Smooth muscle cell (in vitro differentiated cells): Measurements from ENCODE around the gene LPXN. TPM values are rescaled to one million over a fixed set of nuclear protein-coding genes. Genes with fewer than 3 reads are reported as not detected.

ENCODE experiments used
- DNase-seq: peaks from one replicate; lab custom pipeline; 2025; ENCODE audit not compliant: unreplicated experiment; lab: John Stamatoyannopoulos, UW
- H2AFZ ChIP-seq: fragments of 200-600 bp; sonication (generic); 2 replicates; pipeline ENCODE4 v1.6.0; 2016; ENCODE audit warnings: antibody characterized with exemption, low read depth, mild to moderate bottlenecking
- H3F3A ChIP-seq: fragments of 200-600 bp; sonication (generic); 2 replicates; pipeline ENCODE4 v1.6.0; 2017; ENCODE audit warnings: antibody characterized with exemption, low read depth
- H3K27ac ChIP-seq: fragments of 200-600 bp; sonication (generic); 2 replicates; pipeline ENCODE4 v1.5.1; 2016; ENCODE audit warnings: low read depth, mild to moderate bottlenecking
- H3K27me3 ChIP-seq: fragments of 200-600 bp; sonication (generic); 2 replicates; pipeline ENCODE4 v1.6.1; 2016; ENCODE audit warnings: low read depth, mild to moderate bottlenecking
- H3K36me3 ChIP-seq: fragments of 200-600 bp; sonication (generic); 2 replicates; pipeline ENCODE4 v1.5.1; 2016; ENCODE audit warnings: low read depth
- H3K4me1 ChIP-seq: fragments of 200-600 bp; sonication (generic); 2 replicates; pipeline ENCODE4 v1.5.1; 2016; ENCODE audit warnings: low read depth
- H3K4me2 ChIP-seq: fragments of 200-600 bp; sonication (generic); 2 replicates; pipeline ENCODE4 v1.6.0; 2016; ENCODE audit warnings: mild to moderate bottlenecking
- H3K4me3 ChIP-seq: fragments of 200-600 bp; sonication (generic); 2 replicates; pipeline ENCODE4 v1.5.1; 2016; ENCODE audit warnings: mild to moderate bottlenecking
- H3K79me2 ChIP-seq: fragments of 200-600 bp; sonication (generic); 2 replicates; pipeline ENCODE4 v1.6.0; 2016; ENCODE audit warnings: low read depth, mild to moderate bottlenecking
- H3K9ac ChIP-seq: fragments of 200-600 bp; sonication (generic); 2 replicates; pipeline ENCODE4 v1.6.0; 2016; ENCODE audit warnings: low read depth
- H3K9me3 ChIP-seq: fragments of 200-600 bp; sonication (generic); replicated peaks from 2 replicates; pipeline ENCODE4 v1.5.1; 2016; ENCODE audit warnings: low read depth
- H4K20me1 ChIP-seq: fragments of 200-600 bp; sonication (generic); 2 replicates; pipeline ENCODE4 v1.6.0; 2016; ENCODE audit warnings: low read depth
- whole genome bisulfite sequencing: methylation state at CpG from one replicate; pipeline ENCODE4 v1.1.7; 2016; ENCODE audit warnings: low lambda C conversion rate; 5-methylcytosine and 5-hydroxymethylcytosine counted together
- polyA plus RNA-seq: library from polyadenylated mRNA; unstranded; fragments of >200 nt; fragmentation: Nextera tagmentation; extraction: Ambion mirVana; gene quantifications from 2 replicates; pipeline ENCODE4 v1.2.1, GENCODE V29; 2016
- total RNA-seq: library from RNA; depleted of rRNA; stranded (reverse); fragments of >200 nt; gene quantifications from 2 replicates; pipeline ENCODE4 v1.2.3, GENCODE V29; 2014
- TF ChIP-seq, protein P1 (sequence below): fragments of 200-600 bp; sonication (generic); IDR thresholded peaks from 2 replicates; pipeline ENCODE4 v1.5.1; 2017; ENCODE audit warnings: borderline replicate concordance, mild to moderate bottlenecking, antibody characterized with exemption; ENCODE audit not compliant: insufficient read depth, poor library complexity, severe bottlenecking

The LPXN gene
- total and polyA plus RNA-seq, 2 experiments from 2014 or later = 1.9 to 2.7 TPM

DNA sequence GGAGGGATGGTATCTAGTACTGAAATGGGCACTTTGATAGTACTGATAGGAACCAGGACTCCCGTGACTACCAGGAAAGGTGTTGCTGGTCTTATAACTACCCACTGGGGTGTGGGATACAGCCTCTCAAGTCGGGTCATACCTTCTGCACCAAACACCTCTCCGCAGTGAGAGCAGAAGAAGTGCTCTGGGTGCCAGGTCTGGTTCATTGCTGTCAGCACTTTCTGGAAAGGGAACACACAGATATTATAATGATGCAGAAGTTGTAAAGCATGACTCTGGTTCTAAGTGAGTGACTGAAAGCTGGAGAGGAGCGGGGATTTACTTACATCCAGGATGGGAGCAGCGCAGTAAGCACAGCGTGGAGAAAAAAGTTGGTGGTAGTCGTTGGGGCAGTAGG, 26.0 kb downstream of the LPXN start:
- Histone ChIP-seq H3K4me3 (no peak overlapping the region), H3K4me1 (no peaks in the 10 kb centered on the region), H4K20me1 (no peaks in the 10 kb centered on the region), H3K9me3 (no peaks in the 10 kb centered on the region), H3K27me3 (no peaks in the 10 kb centered on the region), H3K27ac (no peak overlapping the region), H3K79me2 (no peaks in the 10 kb centered on the region), H3K4me2 (no peak overlapping the region), H2AFZ (no peak overlapping the region), H3K9ac (no peak overlapping the region), H3F3A (no peaks in the 10 kb centered on the region), H3K36me3 (peaks cover 6% of the 10 kb centered on the region)
- DNase-seq = no peak
- 97% methylated on average over 7 of the region's 7 CpGs for WGBS
- TF ChIP-seq, protein P1, sequence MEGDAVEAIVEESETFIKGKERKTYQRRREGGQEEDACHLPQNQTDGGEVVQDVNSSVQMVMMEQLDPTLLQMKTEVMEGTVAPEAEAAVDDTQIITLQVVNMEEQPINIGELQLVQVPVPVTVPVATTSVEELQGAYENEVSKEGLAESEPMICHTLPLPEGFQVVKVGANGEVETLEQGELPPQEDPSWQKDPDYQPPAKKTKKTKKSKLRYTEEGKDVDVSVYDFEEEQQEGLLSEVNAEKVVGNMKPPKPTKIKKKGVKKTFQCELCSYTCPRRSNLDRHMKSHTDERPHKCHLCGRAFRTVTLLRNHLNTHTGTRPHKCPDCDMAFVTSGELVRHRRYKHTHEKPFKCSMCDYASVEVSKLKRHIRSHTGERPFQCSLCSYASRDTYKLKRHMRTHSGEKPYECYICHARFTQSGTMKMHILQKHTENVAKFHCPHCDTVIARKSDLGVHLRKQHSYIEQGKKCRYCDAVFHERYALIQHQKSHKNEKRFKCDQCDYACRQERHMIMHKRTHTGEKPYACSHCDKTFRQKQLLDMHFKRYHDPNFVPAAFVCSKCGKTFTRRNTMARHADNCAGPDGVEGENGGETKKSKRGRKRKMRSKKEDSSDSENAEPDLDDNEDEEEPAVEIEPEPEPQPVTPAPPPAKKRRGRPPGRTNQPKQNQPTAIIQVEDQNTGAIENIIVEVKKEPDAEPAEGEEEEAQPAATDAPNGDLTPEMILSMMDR = no peak

- Histone ChIP-seq H3K4me3 (no peak overlapping the region), H3K4me1 (no peaks in the 10 kb centered on the region), H4K20me1 (no peaks in the 10 kb centered on the region), H3K9ac (no peak overlapping the region), H2AFZ (no peak overlapping the region), H3K27ac (no peak overlapping the region), H3K79me2 (no peaks in the 10 kb centered on the region), H3F3A (no peaks in the 10 kb centered on the region), H3K9me3 (no peaks in the 10 kb centered on the region), H3K36me3 (peaks cover 6% of the 10 kb centered on the region), H3K4me2 (no peak overlapping the region), H3K27me3 (no peaks in the 10 kb centered on the region)
- 93% methylated on average over 1 of the region's 1 CpG for WGBS
- no peak for DNase-seq
- TF ChIP-seq, protein P1 = no peak
Observed at GRCh38 chr11:58546841-58547240, 28.8 kb downstream of the LPXN start.

DNA sequence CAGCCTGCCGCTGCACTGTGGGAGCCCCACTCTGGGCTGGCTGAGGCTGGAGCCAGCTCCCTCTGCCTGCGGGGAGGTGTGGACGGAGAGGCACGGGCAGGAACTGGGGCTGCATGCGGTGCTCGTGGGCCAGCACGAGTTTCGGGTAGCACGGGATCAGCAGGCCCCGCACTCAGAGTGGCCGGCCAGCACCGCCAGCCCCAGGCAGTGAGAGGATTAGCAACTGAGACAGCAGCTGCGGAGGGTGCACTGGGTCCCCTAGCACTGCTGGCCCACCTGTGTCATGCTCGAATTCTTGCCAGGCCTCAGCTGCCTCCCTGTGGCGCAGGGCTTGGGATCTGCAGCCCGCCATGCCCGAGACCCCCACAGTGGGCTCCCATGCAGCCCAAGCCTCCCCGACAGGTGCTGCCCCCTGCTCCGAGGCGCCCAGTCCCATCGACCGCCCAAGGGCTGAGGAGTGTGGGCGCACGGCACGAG, 43.8 kb downstream of the LPXN start:
- Histone ChIP-seq H2AFZ (no peak overlapping the region), H3K36me3 (no peaks in the 10 kb centered on the region), H4K20me1 (no peaks in the 10 kb centered on the region), H3K9ac (no peak overlapping the region), H3K4me2 (no peak overlapping the region), H3K4me1 (no peaks in the 10 kb centered on the region), H3K27me3 (no peaks in the 10 kb centered on the region), H3K4me3 (no peak overlapping the region), H3K79me2 (no peaks in the 10 kb centered on the region), H3K9me3 (no peaks in the 10 kb centered on the region), H3K27ac (no peak overlapping the region), H3F3A (no peaks in the 10 kb centered on the region)
- TF ChIP-seq, protein P1 = no peak
- no peak for DNase-seq
- 95% methylated on average over 25 of the region's 25 CpGs for WGBS

GRCh38 chr11:58530236-58530635, 45.4 kb downstream of the LPXN start:
- no peak for DNase-seq
- no peak overlapping the region for H3K4me3 ChIP-seq
- no peak overlapping the region for H2AFZ ChIP-seq
- no peaks in the 10 kb centered on the region for H3F3A ChIP-seq
- no peaks in the 10 kb centered on the region for H4K20me1 ChIP-seq
- no peaks in the 10 kb centered on the region for H3K4me1 ChIP-seq
- no peaks in the 10 kb centered on the region for H3K36me3 ChIP-seq
- no peak overlapping the region for H3K9ac ChIP-seq
- no peak overlapping the region for H3K4me2 ChIP-seq
- no peaks in the 10 kb centered on the region for H3K27me3 ChIP-seq
- no peaks in the 10 kb centered on the region for H3K79me2 ChIP-seq
- TF ChIP-seq, protein P1 = no peak
- H3K27ac ChIP-seq = no peak overlapping the region
- 92% methylated on average over 3 of the region's 3 CpGs for WGBS
- no peaks in the 10 kb centered on the region for H3K9me3 ChIP-seq
